Measurements from ENCODE around the gene RAVER2.

DNA sequence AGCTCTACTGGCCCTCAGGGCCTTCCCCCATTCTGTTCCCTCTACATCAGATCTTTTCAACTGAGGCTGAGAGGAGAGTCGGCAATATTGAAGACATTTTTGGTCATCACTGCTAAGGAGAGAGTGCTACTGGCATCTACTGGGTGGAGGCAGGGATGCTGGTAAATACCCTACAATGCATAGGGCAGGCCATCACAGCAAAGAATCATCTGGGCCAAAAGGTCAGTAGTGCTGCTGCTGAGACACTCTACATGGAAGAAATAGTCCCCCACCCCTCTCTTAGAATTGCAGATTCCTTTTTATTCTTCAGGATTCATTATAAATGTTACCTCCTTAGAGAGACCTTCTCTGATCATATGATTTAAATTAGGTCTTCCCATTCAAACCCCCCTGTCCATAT, 127.2 kb downstream of the RAVER2 start:
- TF ChIP-seq, protein P1, sequence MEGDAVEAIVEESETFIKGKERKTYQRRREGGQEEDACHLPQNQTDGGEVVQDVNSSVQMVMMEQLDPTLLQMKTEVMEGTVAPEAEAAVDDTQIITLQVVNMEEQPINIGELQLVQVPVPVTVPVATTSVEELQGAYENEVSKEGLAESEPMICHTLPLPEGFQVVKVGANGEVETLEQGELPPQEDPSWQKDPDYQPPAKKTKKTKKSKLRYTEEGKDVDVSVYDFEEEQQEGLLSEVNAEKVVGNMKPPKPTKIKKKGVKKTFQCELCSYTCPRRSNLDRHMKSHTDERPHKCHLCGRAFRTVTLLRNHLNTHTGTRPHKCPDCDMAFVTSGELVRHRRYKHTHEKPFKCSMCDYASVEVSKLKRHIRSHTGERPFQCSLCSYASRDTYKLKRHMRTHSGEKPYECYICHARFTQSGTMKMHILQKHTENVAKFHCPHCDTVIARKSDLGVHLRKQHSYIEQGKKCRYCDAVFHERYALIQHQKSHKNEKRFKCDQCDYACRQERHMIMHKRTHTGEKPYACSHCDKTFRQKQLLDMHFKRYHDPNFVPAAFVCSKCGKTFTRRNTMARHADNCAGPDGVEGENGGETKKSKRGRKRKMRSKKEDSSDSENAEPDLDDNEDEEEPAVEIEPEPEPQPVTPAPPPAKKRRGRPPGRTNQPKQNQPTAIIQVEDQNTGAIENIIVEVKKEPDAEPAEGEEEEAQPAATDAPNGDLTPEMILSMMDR (conservative IDR thresholded peaks at IDR 0.05; ENCODE audit: low read depth, low read length): no peak
- no peak for TF ChIP-seq EZH2 (IDR thresholded peaks at IDR 0.05; ENCODE audit: low read length, unreplicated experiment)
- no peak for TF ChIP-seq EZH2phosphoT487 (IDR thresholded peaks at IDR 0.05; ENCODE audit: borderline replicate concordance, low read length)
